GM19455 (cell line): Measurements from ENCODE around the gene SLC22A23.

Experiments
- ATAC-seq: cut with Tn5 transposase; IDR thresholded peaks from one replicate; pipeline ENCODE4 v1.9.1; 2021; ENCODE audit not compliant: unreplicated experiment

The SLC22A23 gene, protein sequence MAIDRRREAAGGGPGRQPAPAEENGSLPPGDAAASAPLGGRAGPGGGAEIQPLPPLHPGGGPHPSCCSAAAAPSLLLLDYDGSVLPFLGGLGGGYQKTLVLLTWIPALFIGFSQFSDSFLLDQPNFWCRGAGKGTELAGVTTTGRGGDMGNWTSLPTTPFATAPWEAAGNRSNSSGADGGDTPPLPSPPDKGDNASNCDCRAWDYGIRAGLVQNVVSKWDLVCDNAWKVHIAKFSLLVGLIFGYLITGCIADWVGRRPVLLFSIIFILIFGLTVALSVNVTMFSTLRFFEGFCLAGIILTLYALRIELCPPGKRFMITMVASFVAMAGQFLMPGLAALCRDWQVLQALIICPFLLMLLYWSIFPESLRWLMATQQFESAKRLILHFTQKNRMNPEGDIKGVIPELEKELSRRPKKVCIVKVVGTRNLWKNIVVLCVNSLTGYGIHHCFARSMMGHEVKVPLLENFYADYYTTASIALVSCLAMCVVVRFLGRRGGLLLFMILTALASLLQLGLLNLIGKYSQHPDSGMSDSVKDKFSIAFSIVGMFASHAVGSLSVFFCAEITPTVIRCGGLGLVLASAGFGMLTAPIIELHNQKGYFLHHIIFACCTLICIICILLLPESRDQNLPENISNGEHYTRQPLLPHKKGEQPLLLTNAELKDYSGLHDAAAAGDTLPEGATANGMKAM

DNA sequence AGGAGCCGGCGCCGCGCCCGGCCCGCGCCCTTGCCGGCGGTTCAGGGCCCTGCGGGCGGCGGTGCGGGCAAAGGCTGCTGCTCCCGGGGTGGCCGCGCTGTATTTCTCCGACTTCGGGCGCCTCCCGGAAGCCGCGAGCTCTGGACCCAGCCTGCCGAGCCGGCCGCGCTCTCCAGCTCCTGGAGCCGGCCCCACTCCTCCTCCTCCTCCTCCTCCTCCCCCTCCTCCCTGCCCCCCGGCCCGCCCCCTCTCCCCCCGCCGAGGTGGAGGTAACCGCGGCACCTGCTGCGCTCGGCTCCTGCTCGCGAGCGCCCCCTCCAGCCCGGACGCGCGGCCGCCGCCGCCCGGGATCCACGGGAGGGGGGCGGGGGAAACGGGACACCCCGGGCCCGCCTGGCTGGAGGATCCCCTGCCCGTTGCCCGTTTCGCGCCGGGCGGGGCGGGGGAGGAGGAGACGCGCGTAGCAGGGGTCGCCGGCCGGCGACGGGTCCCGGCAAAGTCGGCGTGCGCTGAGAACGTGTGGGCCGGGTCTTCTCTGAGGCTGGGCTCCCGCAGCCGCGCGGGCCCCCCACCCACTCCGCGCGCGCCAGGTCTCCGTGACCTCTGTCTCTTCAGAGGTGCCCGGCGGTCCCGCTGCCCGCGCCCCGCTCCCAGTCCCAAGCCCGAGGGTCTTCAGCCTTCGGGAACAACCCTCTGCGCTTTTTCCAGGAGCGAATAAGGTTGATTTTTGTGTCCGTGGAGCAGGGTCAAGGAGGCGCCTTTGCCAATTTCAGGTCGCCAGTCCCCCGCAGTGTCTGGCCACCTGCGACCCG is at the start of gene SLC22A23:
Gene SLC22A23 (minus strand): TSS at position 153 of the 812 bp plus-strand sequence. CDS start 491 bp downstream, outside the sequence.
- peak; percentile 57 for ATAC-seq

DNA sequence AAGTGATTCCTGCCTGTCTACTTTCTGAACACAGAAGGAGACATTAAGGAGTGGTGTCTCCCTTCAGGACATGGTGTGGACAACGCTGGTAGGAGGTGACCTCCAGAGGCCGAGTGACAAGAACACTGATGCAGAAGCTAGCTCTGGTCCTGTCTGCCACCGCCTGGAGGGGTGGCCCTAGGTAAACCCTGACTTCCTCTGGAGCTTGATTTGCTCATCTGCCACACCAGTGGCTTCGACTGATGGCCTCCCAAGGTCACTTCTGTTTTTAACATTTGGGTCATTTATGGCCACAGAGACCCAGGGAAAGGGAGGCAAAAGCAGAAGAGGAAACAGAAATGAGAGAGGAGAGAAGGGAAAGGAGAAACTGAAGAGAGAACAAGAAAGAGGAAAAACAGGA is 49.4 kb upstream of the SLC22A23 start:
- ATAC-seq: no peak

DNA sequence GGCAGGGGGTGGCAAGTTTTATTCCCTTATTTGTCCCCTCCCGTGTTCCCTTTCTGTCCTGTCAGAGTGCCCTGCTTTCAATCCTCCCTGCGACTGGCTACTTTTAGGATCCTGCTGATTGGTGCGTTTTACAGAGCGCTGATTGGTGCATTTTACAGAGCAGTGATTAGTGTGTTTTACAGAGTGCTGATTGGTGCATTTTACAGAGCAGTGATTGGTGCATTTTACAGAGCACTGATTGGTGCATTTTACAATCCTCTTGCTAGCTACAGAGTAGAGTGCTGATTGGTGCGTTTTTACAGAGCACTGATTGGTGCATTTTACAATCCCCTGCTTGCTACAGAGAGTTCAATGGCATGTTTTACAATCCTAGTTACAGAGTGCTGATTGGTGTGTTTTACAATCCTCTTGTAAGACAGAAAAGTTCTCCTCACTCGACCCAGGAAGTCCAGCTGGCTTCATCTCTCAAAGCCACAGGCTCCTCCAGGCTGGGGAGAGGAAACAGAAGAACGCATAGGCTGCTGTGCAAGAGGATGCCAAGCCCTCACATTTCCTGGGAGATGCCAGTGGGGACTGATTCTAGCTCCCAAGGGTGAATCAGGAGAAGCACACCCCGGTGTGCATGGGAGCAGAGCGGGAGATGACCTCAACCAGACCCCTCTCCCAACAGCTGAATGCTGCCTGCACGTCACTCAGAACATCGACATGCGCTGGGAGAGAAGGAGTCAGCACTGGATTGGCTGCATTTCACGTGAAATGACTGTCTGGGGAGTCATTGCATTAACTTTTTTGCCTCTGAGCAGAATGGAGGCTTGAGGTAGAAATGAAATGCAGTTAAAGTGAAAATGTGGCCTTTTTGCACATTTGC is 48.3 kb upstream of the SLC22A23 start:
- no peak for ATAC-seq

DNA sequence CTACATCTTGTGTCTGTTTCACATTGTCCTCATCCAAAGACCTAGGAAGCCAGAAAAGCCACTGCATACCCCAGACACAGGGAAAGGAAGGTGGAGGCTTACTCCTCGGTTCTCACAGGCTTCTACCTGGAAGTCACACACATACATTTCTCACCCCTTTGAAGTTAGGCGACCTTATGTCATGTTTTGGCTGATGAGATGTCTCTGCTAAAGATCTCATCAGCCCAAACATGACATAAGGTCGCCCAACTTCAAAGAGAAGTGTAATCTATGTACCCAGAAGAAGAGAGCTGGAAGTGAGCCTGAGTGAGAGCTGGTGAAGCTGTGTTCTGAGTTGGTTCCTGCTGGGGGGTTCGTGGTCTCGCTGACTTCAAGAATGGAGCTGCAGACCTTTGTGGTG is 47.5 kb upstream of the SLC22A23 start:
- no peak for ATAC-seq

GRCh38 chr6:3501826-3502500 is 45.1 kb upstream of the SLC22A23 start:
- no peak for ATAC-seq

- ATAC-seq: no peak
Measured at GRCh38 chr6:3500262-3501014, 43.6 kb upstream of the SLC22A23 start.

DNA sequence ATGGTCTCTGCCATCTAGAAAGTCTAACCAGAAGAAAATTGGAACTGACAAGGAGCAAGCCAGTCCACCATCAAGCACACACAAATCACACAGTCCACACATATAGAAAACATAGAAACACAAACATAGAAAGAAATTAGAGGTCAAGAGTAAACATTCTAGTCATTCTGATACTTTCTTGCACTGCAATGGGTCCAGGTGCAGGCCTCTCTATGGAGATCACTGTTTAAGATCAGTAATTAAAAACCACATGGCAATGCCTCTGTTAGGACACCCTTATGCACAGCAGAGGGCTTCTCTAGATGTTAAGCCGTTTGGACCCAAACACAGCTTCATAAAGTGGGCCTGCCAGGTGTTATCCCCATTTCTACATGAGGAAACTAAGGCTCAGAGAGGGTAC is 42.8 kb upstream of the SLC22A23 start:
- ATAC-seq: no peak

DNA sequence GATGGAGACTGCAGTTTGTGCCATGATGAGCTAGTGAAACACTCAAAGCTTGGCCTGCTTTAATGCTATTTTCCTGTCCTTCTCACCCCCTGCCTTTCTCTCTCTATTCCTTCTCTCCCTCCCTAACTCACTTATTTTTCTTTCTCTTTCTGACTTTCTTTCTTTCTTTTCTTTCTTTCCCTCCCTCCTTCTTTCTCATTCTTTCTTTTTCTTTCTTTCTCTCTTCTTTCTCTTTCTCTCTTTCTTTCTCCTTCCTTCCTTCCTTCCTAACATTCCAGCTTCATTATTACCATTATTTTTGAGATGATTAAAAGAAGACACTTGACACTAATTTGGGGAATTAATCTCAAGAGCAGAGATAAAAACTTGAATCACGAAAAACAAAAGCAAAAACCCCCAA is 39.5 kb upstream of the SLC22A23 start:
- ATAC-seq: no peak

GRCh38 chr6:3494391-3495100 is 37.7 kb upstream of the SLC22A23 start:
- no peak for ATAC-seq

GRCh38 chr6:3490625-3490980 is 33.8 kb upstream of the SLC22A23 start:
- no peak for ATAC-seq

GRCh38 chr6:3489961-3490624 is 33.2 kb upstream of the SLC22A23 start:
- no peak for ATAC-seq

- no peak for ATAC-seq
Measured at GRCh38 chr6:3489027-3489757, 32.3 kb upstream of the SLC22A23 start.

DNA sequence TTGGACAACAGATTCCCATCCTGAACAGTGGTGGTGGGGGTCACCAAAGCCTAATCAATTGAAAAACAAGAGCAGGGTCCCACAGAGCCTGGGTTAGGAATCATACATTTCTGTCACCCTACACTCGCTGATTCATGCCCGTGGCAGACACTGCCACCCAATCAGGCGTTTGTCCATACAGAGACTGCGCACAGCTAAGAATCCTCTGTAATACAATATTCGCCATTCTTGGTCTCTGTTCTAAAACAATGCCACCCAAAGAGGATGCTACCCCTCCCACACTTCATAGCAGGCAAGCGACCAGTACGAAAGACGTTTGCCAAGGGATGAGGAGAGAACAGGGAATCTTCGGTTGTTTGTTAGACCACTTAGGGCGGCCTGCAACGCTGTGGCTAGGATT is 28.1 kb upstream of the SLC22A23 start:
- no peak for ATAC-seq

GRCh38 chr6:3484192-3484591 is 27.3 kb upstream of the SLC22A23 start:
- no peak for ATAC-seq

GRCh38 chr6:3483675-3484074 is 26.8 kb upstream of the SLC22A23 start:
- no peak for ATAC-seq

- ATAC-seq: no peak
Measured at GRCh38 chr6:3482869-3483268, 26.0 kb upstream of the SLC22A23 start.

DNA sequence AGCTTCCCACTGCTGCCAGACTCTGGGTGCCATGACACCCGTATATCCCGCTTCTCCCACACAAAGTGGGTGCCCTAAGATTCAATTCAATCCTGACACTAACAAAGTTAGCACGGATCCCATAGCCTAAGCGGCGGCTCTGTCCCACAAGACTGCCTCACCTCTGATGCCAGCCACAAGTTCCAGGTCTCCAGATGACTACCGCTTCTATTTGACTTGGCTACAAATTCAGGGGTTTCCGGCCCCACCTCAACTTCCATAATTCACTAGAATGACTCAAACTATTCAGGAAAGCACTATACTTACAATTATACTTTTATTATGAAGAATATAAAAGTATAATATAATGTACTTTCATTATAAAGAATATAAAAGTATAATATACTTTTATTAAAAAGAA is 24.8 kb upstream of the SLC22A23 start:
- no peak for ATAC-seq

- ATAC-seq: no peak
Measured at GRCh38 chr6:3480009-3480408, 23.2 kb upstream of the SLC22A23 start.
